ENCODE results near the gene EVPLL. TPM values are rescaled to one million over a fixed set of nuclear protein-coding genes. Genes with fewer than 3 reads are reported as not detected.

EVPLL gene
- total RNA-seq, 1 experiment from 2014 or later = 0.70 TPM

GRCh38 chr17:18379246-18380146, 1.9 kb downstream of the EVPLL start:
- TF ChIP-seq, protein P1, sequence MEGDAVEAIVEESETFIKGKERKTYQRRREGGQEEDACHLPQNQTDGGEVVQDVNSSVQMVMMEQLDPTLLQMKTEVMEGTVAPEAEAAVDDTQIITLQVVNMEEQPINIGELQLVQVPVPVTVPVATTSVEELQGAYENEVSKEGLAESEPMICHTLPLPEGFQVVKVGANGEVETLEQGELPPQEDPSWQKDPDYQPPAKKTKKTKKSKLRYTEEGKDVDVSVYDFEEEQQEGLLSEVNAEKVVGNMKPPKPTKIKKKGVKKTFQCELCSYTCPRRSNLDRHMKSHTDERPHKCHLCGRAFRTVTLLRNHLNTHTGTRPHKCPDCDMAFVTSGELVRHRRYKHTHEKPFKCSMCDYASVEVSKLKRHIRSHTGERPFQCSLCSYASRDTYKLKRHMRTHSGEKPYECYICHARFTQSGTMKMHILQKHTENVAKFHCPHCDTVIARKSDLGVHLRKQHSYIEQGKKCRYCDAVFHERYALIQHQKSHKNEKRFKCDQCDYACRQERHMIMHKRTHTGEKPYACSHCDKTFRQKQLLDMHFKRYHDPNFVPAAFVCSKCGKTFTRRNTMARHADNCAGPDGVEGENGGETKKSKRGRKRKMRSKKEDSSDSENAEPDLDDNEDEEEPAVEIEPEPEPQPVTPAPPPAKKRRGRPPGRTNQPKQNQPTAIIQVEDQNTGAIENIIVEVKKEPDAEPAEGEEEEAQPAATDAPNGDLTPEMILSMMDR (IDR thresholded peaks at IDR 0.05; ENCODE audit: unreplicated experiment) = no peak
- ChIA-PET POLR2A (interaction anchor here (0.7 to 1.0 kb wide), 2 partner anchors 16 to 23 kb away, joined by 3 to 6 read pairs; partner anchors contain the start of gene SHMT1), CTCF (no interaction called here)
- no peaks in the 10 kb centered on the region for H3K9me3 Mint-ChIP-seq (ENCODE audit: unreplicated experiment)
- no peak for DNase-seq (ENCODE audit: unreplicated experiment)
- BruUV-seq (replicated peaks) = no TSS peak
- no peak overlapping the region for H3K27ac Mint-ChIP-seq (ENCODE audit: low read depth, unreplicated experiment)
- peaks cover 15% of the 10 kb centered on the region for H3K4me1 Mint-ChIP-seq (ENCODE audit: insufficient read depth, unreplicated experiment)
- H3K36me3 Mint-ChIP-seq (ENCODE audit: insufficient read depth, unreplicated experiment) = peaks cover 5% of the 10 kb centered on the region
- no peak overlapping the region for H3K4me3 Mint-ChIP-seq (ENCODE audit: unreplicated experiment)
- intact Hi-C loops (cut with micrococcal nuclease) = no loop called here
- H3K27me3 Mint-ChIP-seq (ENCODE audit: insufficient read depth, unreplicated experiment) = no peaks in the 10 kb centered on the region

- Mint-ChIP-seq H3K4me1 (ENCODE audit: insufficient read depth, unreplicated experiment) (peaks cover 15% of the 10 kb centered on the region), H3K9me3 (ENCODE audit: unreplicated experiment) (no peaks in the 10 kb centered on the region), H3K36me3 (ENCODE audit: insufficient read depth, unreplicated experiment) (peaks cover 5% of the 10 kb centered on the region), H3K4me3 (ENCODE audit: unreplicated experiment) (no peak overlapping the region), H3K27me3 (ENCODE audit: insufficient read depth, unreplicated experiment) (no peaks in the 10 kb centered on the region), H3K27ac (ENCODE audit: low read depth, unreplicated experiment) (no peak overlapping the region)
- intact Hi-C loops (cut with micrococcal nuclease) = no loop called here
- CTCF ChIA-PET = no interaction called here
- POLR2A ChIA-PET = no interaction called here
- no TSS peak for BruUV-seq (replicated peaks)
- TF ChIP-seq, protein P1 (IDR thresholded peaks at IDR 0.05; ENCODE audit: unreplicated experiment) = no peak
- DNase-seq (ENCODE audit: unreplicated experiment) = no peak
Measured at GRCh38 chr17:18380471-18381157, 3.0 kb downstream of the EVPLL start.

DNA sequence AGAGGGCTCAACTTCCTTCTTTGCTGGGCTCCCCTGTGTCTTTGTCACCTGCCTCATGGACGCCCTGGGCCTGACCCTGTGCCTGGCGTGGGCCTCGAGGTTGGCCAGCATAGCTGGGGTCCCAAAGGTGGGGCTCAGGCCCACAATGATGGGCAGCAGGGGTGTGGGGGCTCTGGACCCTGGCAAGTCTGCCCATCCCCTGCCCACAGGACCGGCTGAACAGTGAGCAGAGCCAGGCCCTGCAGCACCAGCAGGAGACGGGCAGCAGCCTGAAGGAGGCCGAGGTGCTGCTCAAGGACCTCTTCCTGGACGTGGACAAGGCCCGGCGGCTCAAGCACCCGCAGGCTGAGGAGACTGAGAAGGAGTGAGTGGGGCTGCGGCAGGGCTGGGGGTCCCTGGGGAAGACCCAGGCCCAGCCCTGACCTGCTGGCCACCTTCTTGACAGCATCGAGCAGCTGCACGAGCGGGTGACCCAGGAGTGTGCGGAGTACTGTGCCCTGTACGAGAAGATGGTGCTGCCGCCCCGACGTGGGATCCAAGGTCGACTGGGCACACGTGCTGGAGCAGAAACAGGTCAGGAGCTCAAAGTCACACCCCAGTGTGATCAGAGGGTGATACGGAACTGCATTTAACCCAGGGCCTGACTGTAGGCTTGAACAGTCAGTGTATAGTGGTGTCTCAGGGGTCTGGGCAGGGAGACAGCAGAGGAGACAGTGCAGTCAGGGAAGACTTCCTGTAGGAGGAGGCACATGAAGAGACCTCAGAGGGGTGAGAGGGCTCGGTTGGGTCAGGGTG, 3.8 kb downstream of the EVPLL start:
- Mint-ChIP-seq H3K4me3 (ENCODE audit: unreplicated experiment) (no peak overlapping the region), H3K9me3 (ENCODE audit: unreplicated experiment) (no peaks in the 10 kb centered on the region), H3K4me1 (ENCODE audit: insufficient read depth, unreplicated experiment) (peaks cover 15% of the 10 kb centered on the region), H3K36me3 (ENCODE audit: insufficient read depth, unreplicated experiment) (peaks cover 5% of the 10 kb centered on the region), H3K27ac (ENCODE audit: low read depth, unreplicated experiment) (no peak overlapping the region), H3K27me3 (ENCODE audit: insufficient read depth, unreplicated experiment) (no peaks in the 10 kb centered on the region)
- ChIA-PET POLR2A (no interaction called here), CTCF (no interaction called here)
- TF ChIP-seq, protein P1 (IDR thresholded peaks at IDR 0.05; ENCODE audit: unreplicated experiment) = no peak
- no peak for DNase-seq (ENCODE audit: unreplicated experiment)
- no TSS peak for BruUV-seq (replicated peaks)
- intact Hi-C loops (cut with micrococcal nuclease) = no loop called here

GRCh38 chr17:18381953-18382245, 4.3 kb downstream of the EVPLL start:
- BruUV-seq (replicated peaks) = no TSS peak
- intact Hi-C loops (cut with micrococcal nuclease) = no loop called here
- H3K27me3 Mint-ChIP-seq (ENCODE audit: insufficient read depth, unreplicated experiment) = no peaks in the 10 kb centered on the region
- ChIA-PET CTCF (no interaction called here), POLR2A (no interaction called here)
- H3K4me1 Mint-ChIP-seq (ENCODE audit: insufficient read depth, unreplicated experiment) = peaks cover 15% of the 10 kb centered on the region
- TF ChIP-seq, protein P1 (IDR thresholded peaks at IDR 0.05; ENCODE audit: unreplicated experiment) = no peak
- H3K9me3 Mint-ChIP-seq (ENCODE audit: unreplicated experiment) = no peaks in the 10 kb centered on the region
- no peak for DNase-seq (ENCODE audit: unreplicated experiment)
- no peak overlapping the region for H3K4me3 Mint-ChIP-seq (ENCODE audit: unreplicated experiment)
- peaks cover 5% of the 10 kb centered on the region for H3K36me3 Mint-ChIP-seq (ENCODE audit: insufficient read depth, unreplicated experiment)
- no peak overlapping the region for H3K27ac Mint-ChIP-seq (ENCODE audit: low read depth, unreplicated experiment)
